Measurements from ENCODE around the gene ATRNL1.
"Not testable (repeated sequence)": the region's sequence is repeated elsewhere in the genome, so short reads cannot be mapped to it uniquely, and the experiment has no call there.

The ATRNL1 gene

DNA sequence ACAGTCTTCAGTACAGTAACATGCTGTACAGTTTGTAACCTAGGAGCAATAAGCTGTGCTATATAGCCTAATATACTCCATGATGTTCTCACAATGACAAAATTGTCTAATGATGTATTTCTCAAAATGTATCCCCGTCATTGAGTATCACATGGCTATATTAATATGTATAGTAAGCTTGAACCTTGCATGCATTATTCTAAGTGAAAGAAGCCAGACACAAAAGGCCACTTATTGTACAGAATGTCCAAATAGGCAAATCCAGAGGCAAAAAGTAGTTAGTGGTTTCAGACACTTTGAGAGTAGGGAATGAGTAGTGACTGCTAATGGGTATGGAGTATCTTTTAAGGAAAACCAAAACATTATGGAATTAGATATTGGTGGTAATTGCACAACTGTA is 545.1 kb downstream of the ATRNL1 start:
- no peak for DNase-seq

DNA sequence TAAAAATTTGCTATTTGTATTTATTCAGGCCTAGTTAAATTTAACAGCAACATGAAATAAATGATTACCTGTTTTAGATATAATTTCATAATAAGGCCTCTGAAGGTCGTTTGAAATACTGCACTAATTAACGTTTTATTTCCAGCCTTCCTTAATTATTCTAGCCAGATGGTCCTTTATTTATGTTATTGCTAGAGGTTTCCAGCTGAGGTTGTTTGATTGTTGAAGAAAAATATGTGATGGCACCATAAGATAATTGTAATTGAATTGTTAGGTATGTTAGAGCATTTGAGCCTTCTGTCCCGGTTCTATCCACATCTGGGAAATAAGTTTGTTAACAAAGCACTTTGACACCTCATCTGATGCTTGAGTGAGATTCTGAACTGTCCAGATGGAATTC is 556.1 kb downstream of the ATRNL1 start:
- DNase-seq, result no peak

DNA sequence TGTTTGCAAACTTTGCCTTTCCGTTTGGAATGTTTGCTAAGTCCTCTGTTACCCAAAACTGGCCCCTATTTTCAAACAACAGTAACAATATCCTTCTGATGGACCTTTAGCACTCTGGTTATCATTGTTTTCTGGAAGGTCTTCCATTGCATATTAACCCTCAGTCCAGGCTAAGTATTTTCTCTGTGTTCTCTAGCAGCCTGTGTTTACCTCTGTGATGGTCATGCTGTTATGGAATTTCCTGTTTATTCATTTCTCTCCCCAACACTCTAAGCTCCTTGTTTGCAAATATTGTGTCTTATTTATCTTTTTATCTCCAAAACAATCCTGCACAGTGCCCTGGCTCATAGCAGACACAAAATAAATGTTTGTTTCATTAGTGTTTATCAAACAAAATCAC is 560.3 kb downstream of the ATRNL1 start:
- DNase-seq, result no peak

DNA sequence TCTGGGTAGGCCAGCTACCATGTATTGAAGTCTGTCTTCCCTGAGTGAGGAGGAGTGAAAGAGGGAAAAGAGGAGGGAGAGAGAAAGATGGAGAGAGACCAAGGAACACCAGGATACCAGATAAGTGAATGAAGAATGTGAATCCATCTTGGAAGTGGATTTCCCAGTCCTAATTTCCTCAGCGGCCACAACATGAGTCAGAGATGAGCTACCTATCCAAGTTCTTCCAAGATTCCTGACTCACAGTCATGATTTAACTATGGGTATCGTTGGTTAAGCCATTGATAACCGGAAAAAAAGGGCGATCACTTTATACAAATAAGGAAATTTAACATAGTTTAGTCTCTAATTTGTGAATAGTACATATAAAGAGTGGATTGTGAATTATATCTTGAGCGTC is 561.8 kb downstream of the ATRNL1 start:
- DNase-seq, result no peak

DNA sequence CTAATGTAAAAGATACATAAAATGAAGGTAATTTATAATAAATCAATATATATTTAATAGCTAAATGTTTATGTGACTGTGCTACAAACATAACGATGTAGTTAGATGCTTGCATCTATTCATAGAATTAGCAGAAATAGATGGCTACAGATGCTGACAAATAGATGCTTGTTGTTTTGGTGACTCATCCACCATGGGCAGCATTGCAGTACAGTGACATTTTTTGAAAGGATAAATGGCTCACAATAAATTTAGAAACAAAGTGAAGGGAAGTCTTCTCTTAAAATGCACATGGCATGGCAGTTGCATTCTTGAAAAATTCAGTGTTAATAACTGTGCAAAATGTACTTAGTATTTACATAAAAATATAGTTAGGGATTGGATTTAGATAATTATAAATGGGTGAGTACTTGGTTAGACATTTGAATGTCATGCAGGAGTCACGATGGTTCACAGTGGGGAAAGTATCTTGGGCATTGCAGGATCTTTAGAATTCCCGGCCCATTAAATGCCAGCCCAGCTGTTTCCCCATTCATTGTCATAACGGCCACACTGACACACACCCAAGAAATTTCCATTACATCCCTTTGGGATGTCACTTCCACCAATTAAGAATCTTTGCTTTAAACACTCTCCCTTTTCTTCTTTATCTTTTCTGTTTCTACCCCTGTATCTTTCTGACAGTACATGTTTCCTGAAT is 564.1 kb downstream of the ATRNL1 start:
- no peak for DNase-seq

DNA sequence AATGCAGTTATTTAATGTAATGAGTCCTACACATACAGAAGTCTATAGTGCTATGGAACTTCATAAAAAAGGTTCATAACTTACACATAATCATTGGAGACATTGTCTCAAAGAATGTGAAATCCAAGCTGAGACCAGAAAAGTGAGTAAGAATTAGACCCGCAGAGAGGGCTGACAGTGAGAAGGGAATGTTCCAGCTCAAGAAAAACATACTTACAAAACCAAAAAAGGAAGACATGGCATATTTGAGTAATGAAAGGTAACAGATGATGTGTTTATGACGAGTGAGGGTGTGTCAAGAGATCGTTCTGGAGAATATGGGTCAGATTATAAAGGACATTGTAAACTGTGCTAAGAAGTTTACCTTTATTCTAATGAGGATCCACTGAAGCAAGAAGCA is 566.5 kb downstream of the ATRNL1 start:
- no peak for DNase-seq

DNA sequence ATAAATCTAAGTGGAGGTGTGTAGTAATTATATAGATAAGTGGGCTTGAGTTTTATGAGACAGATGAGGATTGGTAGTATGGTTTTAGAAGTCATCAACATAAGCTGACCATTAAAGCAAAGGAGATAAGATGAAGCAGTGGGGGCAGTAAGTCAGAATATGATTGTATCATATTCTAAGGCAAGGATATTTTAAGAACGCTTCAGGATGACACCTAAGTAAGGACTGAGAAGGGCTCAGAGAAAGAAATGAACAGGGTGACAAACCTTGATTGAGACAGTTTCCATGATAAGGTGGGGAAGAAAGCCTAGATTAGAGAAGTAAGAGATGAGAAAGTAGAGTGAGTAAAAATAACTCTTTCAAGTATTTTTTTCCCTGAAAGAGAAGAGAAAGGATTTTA is 567.2 kb downstream of the ATRNL1 start:
- no peak for DNase-seq

DNA sequence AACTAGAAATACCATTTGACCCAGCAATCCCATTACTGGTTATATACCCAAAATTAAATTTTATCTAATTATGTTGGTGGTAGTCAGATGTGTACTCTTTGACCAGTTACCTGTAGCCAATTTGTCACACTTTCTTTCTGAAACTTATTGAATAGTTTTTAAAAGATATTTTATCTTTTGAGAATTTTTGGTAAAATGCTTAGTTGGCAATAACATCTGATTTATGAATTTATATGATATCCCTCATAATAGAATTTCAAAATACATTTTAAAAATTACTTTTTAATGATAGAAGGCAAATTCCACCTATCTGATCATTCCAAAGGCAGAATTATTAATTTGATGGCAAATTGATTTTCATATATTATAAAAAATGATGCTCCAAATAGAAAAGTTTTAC is 569.3 kb downstream of the ATRNL1 start:
- DNase-seq, result no peak

DNA sequence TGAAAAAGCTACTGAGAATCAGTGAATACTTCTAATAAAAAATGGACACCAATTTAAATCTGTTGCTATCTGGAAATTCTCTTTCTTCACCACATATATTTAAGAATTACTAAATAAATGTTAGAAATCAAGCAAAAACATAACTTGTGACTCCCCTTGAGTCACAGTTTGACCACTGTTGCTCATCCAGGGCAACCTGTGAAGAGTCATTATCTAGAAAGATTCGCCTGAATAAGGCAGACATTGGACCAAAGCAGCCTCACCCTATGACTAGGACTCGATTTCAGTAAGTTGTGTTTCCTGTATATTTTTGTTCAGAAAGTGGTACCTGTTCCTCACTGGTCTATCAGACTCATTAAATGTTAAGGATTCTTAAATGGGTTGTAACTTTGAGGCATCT is 572.4 kb downstream of the ATRNL1 start:
- DNase-seq, result no peak

DNA sequence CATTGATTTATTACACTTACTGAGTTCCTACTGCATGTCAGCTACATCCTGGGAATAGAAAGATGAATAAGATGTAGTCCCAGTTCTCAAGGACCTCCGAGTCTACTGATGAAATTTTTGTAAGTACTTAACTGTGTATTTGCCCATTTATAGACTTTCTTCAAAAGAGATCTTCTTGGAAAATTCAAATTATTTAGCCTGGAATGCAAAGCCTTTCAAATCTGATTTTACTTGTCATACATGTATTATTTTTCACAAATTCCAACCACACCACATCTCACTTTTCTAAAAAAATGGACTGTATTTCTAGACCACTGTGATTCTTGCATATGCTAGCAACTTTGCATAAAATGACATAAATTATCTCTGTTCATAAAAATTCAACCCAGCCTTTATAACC is 581.3 kb downstream of the ATRNL1 start:
- DNase-seq, result no peak

DNA sequence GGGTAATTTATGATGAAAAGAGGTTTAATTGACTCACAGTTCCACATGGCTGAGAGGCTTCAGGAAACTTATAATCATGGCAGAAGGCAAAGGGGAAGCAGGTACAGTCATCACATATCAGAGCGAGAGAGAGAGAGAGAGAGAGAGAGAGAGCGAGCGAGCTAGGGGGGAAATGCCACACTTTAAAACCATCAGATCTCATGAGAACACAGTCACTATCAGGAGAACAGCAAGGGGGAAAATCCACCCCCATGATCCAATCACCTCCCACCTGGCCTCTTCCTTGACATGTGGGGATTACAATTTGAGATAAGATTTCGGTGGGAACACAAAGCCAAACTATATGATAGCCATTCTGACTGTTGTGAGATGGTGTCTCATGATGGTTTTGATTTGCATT is 603.6 kb downstream of the ATRNL1 start:
- DNase-seq, result no peak

DNA sequence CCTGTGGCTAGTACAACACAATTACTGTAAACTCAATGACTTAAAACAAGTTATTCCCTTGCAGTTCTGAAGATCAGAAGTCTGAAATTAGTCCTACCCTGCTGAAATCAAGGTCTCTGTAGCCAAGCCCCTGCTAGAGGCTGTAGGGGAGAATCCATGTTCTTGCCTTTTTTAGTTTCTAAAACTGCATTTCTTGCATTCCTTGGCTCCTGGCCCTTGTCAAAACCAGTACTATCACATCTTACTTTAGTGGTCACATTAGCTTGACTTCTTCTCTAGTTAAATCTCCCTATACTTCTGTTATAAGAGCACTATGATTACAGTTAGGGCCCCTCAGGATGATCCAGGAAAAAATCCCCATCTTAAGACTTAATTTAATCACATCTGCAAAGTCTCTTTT is 612.9 kb downstream of the ATRNL1 start:
- no peak for DNase-seq

DNA sequence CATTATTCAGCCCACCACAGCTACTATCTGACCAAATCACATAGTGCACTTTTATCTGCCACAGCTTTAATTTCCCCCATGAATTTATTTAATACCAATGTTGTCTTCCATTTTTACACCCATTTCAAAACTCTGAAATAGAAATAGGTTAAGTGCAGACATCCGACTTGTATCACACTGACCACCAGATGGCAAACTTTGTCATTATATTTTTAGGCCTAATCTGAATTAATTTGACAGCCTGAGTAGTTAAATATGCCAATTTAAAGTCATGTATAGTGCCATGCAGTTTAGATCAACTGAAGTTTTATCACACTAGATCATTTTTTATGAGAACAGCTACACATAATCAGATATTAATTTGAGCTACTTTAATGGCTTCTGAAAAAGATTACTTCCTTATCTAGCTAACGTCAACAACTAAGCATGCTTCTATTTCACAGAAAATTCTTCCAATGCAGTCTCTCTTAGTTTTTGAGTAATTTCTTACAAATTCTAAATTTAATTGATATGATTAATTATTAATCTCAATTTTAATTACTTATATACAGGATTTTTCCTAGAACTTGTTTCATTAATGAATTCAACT is 613.4 kb downstream of the ATRNL1 start:
- DNase-seq, result peak; percentile 53

DNA sequence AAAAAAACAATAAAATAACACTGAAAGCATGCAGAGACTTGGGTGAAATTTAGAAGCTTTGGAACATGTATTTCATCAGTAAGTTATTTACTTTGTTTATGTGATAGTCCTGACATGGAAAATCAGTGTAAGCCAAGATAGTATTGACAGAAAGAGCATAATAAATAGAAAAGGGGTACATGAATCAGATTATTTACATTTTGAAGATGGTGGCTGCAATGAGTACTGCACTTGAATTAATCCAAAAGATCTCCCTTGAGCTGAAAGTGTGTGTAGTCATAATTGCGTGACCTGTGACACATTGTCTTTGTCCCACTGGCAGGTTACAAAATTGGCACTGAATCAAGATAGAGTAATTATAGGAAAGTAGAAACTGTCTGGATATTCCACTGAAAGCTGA is 617.0 kb downstream of the ATRNL1 start:
- no peak for DNase-seq

DNA sequence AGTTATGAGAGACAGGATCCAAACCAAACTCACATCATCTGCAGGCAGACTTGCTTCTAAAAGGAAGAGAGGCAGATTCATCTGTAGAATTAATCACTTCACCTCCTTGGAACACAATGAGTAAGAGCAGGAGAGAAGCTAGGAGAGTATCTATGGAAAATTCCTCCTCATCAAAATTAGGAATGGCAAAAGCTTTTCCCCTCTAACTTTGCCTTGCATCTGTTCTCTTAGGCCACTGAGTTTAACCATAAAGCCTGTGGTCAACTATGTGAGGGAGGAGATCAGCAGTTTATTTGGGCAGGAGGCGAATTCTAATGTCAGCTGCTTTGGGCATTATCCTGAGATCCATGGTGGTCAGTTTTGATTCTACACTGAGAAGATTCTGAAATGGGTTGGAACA is 618.1 kb downstream of the ATRNL1 start:
- no peak for DNase-seq

DNA sequence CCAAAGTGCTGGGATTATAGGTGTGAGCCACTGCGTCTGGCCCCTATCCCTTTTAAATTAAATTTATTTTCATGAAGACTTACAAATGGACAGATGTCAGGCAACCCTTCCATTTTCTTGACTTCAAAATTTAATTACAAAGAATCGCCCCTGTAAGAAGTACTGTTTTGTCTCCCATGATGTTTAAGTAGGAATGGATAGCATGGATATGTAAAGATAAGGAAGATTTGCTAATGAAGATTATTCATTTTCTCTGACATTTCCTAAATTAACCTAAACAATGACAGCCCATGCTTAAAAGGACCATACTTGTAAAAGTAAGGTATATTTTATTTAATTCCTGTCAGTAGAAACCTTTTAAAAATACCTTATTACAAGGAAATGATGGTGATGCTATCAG is 627.0 kb downstream of the ATRNL1 start:
- DNase-seq, result no peak

DNA sequence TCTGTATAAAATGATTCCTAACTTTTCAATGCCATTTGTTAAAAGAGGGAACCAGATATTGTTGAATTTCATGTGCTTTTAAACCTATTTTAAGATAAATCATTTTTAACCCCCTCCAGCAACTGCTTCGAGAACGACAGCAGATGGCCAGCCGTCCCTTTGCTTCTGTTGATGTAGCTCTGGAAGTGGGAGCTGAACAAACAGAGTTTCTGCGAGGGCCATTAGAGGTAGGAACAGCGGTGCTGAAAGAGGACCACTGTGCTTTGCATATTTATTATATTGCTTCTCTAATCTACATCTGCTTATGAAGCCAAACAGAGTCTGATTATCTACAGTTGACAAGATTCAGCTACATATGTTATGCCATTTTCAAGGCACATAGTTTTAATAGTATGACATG is 634.0 kb downstream of the ATRNL1 start:
- no peak for DNase-seq

DNA sequence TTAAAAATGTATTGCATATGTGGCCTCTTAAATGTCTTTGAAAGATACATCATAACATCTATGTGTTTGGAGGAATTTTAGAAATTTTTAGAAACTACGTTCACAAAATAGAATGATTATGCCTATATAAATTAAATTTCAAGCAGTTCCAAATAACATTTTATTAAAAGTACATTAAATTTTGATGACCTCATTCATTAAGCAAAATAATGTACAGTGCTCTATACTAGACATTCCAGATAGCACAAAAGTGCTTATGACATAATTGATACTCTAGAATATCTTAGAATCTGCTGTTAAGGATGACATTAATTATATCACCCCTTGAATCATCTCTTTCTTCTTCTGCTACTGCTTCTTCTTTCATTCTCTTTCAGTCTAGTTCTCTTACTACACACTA is 650.9 kb downstream of the ATRNL1 start:
- no peak for DNase-seq

DNA sequence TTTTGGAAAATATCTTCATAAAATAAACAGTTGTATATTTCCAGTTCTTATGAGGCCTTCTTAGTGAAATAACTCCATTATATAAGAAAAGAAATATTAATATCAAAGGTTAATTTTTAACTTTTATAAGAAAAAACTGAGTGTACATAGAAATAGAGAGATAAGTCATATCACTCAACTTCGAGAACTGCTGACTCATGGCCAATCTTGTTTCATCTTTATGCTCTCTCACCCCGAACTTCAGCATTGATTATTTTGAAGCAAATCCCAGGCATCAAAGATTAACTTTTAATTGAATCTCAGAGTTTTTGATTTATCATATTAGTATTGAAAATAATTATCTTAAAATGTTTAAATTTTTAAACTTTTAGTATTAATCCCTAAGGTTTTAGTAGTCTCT is 652.8 kb downstream of the ATRNL1 start:
- no peak for DNase-seq

DNA sequence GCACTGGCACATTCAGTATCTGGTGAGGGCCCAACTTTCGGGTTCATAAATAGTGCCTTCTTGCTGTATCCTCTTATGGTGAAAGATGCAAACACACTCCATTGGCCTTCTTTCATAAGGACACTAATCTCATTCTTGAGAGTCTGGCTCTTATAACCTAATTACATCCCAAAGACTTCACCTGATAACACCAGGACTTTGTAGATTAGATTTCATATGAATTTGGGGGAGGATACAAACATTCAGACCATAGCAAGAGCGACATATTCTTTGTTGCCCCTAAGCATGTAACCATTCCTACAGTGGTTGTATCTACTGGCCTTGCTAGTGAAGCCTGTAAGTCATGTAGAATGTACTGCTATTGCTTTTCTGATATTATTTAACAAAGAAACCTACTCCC is 654.6 kb downstream of the ATRNL1 start:
- DNase-seq, result no peak

DNA sequence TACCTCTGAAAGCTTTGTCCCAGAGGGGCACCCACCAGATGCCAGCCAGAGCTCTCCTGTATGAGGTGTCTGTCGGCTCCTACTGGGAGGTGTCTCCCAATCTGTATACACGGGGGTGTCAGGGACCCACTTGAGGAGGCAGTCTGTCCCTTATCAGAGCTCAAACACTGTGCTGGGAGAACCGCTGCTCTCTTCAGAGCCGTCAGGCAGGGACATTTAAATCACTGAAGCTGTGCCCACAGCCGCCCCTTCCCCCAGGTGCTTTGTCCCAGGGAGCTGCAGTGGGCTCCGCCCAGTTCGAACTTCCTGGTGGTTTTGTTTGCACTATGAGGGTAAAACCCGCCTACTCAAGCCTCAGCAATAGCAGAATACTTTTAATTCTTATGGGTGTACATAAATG is 665.3 kb downstream of the ATRNL1 start:
- not testable (repeated sequence) for DNase-seq

DNA sequence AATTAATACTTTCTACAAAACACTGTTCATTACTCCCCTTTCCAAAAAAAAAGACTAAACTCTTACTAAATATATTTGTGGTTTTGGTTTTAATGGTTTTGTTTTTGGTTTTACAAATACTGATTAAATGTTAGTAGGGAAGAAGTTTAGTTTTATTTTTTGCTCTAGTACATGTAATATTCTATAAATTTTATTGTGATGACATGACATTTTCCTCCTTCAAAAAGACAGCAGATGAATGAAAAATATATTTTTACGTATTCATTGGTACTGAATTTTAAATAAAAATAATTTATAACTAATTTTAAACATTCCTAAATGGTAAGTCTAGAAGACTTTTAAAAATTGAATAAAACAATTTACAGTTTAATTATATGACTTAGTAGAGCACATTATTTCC is 667.0 kb downstream of the ATRNL1 start:
- DNase-seq, result no peak

DNA sequence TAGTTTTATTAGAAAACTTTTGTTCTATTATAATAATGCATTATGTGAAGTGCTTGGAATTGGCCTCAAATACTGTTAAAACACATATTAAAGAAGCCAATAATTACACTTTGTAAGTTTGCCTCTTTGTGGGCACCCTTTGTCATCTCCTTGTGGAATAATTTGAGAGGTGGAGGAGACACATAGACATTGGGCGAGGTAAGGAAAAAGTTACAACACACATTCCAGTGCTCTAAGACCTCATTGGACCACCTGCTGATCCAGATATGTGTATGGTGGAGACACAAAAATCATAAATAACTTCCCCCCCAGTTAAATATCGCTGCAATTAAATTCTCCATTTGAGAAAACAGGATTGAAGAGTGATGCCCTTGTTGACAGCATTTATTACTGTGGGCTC is 668.0 kb downstream of the ATRNL1 start:
- no peak for DNase-seq

DNA sequence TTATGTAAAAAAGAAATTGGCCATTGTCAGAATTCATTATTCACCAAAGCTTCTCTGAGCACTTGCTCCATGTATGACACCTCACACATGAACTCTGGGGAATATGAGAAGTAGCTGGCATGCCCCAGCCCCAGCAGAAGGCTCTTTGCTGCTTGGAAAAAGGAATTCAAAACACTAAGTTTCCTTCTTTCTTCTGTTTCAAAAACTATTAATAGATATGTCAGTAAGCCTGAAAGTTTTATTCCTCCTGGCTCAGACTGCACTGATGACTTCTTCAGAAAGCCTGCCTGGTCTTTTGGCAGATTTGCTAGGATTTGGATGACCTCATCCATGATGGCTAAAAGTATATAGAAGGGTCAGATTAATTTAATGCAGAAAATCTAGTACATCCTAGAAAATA is 668.9 kb downstream of the ATRNL1 start:
- DNase-seq, result no peak

DNA sequence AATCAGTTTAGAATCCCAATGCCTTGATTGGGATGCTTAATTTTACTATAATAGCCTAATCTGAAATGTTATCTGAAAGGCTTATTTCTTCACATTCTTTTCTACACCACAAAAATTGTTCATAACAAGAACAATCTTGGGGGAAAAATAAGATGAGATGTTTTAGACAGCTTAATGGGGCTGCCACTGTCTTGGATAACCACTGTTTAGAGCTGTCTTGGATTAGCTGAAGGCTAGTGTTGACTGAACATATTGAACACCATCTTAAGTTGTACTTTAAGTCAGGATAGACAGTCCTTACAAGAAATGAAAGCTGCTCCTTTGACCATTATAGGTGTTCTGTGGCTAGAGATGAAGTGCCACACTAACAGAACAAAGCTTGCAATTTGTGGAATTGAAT is 678.6 kb downstream of the ATRNL1 start:
- no peak for DNase-seq

Data from OCI-M1 (cell line).